Measurements from ENCODE around the gene CHST1.
A peak's percentile ranks its signal among the peaks of the same experiment; 100 is the strongest.

Gene CHST1

DNA sequence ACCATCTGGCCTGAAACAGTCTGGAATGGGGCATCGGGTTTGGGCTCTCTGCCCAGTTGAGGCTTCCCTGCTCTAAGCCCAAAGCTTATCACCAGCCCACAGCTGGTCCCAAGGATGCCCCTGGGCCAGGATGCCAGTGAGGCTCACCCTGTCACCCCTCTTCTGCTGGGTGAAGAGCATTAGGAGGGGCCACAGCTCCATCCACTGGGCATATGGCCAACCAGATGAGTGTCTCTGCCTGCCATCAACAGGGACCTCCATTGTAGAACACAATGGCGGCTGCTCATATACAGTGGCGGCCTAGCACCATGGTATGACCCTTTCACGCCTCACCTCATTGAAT, 5.6 kb downstream of the CHST1 start:
- DNase-seq (ENCODE audit: insufficient read length, low spot score) (no peak), FAIRE-seq (no peak)
- no peak for TF ChIP-seq POLR2A (IDR thresholded peaks at IDR 0.05; ENCODE audit: low read depth, low read length)

GRCh38 chr11:45659031-45659817, 6.2 kb downstream of the CHST1 start:
- FAIRE-seq (no peak), DNase-seq (ENCODE audit: insufficient read length, low spot score) (no peak)
- TF ChIP-seq POLR2A (IDR thresholded peaks at IDR 0.05; ENCODE audit: low read depth, low read length) = no peak

DNA sequence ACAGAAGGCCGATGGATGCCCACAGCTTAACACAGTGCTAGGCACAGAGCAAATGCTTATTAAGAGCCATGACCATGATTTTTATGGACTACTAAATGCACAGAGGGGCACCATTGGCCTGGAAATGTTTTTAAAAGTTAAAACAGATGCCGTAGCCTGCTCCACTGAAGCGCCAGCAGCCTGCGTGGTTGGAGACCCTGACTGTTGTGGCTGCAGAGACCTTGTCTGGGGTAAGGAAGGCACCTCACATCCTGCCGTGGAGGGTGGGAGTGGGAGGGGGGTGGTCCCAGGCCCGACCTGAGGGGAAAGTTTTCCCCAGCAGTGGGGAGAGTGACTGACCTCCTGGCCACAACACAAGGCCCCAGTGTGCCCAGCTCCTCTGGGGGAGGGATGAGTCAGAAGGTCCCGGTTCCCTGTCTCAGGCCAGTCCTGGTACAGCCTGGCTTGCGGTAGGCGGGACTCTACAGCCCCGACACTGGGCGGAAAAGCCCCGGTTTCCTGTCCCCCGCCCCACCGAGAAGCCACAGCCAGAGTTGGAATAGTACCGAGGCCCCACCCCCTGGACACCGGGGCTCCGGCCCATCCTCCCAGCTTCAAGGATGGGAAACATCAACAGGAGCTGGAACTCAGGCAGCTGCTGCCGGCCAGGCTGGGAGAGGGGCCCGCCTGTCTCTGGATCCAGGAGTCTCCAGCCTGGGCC, 7.0 kb downstream of the CHST1 start:
- DNase-seq (ENCODE audit: insufficient read length, low spot score) (peak; percentile 88), FAIRE-seq (no peak)
- no peak for TF ChIP-seq POLR2A (IDR thresholded peaks at IDR 0.05; ENCODE audit: low read depth, low read length)

- FAIRE-seq (no peak), DNase-seq (ENCODE audit: insufficient read length, low spot score) (no peak)
These were observed 7.7 kb downstream of the CHST1 start for GRCh38 chr11:45657496-45658260.

GRCh38 chr11:45655831-45656230, 9.6 kb downstream of the CHST1 start:
- no peak for TF ChIP-seq POLR2A (IDR thresholded peaks at IDR 0.05; ENCODE audit: low read depth, low read length)
- FAIRE-seq = no peak

More at GRCh38 chr11:45657496-45658260, 7.7 kb downstream of the CHST1 start:
- no peak for TF ChIP-seq POLR2A (IDR thresholded peaks at IDR 0.05; ENCODE audit: low read depth, low read length)

DNA sequence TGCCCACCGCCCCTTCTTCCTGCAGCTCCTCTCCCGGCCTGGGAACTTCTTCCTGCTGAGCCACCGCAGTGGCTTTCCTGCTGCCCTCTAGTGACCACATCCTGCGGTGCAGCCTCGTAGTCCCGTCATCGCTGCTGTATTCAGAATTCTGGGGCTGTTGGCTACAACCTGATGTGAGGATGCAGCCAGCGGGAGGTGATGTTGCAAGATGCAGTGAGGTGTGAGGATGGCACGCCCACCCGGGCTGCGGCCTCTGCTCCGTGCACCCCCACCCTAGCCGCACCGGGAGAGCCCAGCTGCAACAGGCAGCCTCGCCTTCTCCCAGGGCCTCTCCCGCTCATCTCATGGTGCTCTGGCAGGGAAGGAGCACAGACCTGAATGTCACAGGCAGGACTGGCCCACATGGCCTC, 10.1 kb downstream of the CHST1 start:
- TF ChIP-seq POLR2A (IDR thresholded peaks at IDR 0.05; ENCODE audit: low read depth, low read length) = no peak
- FAIRE-seq = no peak
- peak; percentile 94 for DNase-seq (ENCODE audit: insufficient read length, low spot score)

More at GRCh38 chr11:45655831-45656230, 9.6 kb downstream of the CHST1 start:
- no peak for DNase-seq (ENCODE audit: insufficient read length, low spot score)

- DNase-seq (ENCODE audit: insufficient read length, low spot score) (no peak), FAIRE-seq (no peak)
- TF ChIP-seq POLR2A (IDR thresholded peaks at IDR 0.05; ENCODE audit: low read depth, low read length) = no peak
These were observed 10.5 kb downstream of the CHST1 start for GRCh38 chr11:45655012-45655283.

- FAIRE-seq (no peak), DNase-seq (ENCODE audit: insufficient read length, low spot score) (no peak)
- no peak for TF ChIP-seq POLR2A (IDR thresholded peaks at IDR 0.05; ENCODE audit: low read depth, low read length)
These were observed 11.0 kb downstream of the CHST1 start for GRCh38 chr11:45654231-45655011.

DNA sequence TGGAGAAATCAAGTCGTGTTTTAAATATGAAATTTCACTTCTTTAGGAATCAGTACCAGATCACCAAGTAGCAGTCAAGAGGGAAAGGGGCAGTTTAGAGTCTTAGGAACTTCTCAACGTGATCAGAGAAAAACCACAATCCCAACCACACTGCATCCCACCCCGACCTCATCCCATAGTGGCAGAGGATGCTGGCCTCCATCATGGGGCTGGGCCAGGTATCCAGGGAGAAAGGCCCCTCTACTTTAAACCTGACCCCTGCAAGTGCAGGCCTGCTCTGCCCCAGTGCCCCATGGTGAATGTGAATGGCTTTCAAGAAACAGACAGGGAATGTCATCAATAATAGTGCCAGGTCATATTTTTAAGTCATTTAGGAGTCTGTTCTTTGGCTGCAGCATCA, 12.1 kb downstream of the CHST1 start:
- no peak for DNase-seq (ENCODE audit: insufficient read length, low spot score)

GRCh38 chr11:45652781-45653180, 12.6 kb downstream of the CHST1 start:
- DNase-seq (ENCODE audit: insufficient read length, low spot score) = no peak
- no peak for FAIRE-seq
- no peak for TF ChIP-seq POLR2A (IDR thresholded peaks at IDR 0.05; ENCODE audit: low read depth, low read length)

More for the DNA sequence above, 12.1 kb downstream of the CHST1 start:
- no peak for TF ChIP-seq POLR2A (IDR thresholded peaks at IDR 0.05; ENCODE audit: low read depth, low read length)
- FAIRE-seq = no peak

- no peak for FAIRE-seq
- TF ChIP-seq POLR2A (IDR thresholded peaks at IDR 0.05; ENCODE audit: low read depth, low read length) = no peak
These were observed 13.3 kb downstream of the CHST1 start for GRCh38 chr11:45651841-45652749.

GRCh38 chr11:45651156-45651555, 14.3 kb downstream of the CHST1 start:
- no peak for TF ChIP-seq POLR2A (IDR thresholded peaks at IDR 0.05; ENCODE audit: low read depth, low read length)
- no peak for DNase-seq (ENCODE audit: insufficient read length, low spot score)
- FAIRE-seq = no peak

More at GRCh38 chr11:45651841-45652749, 13.3 kb downstream of the CHST1 start:
- DNase-seq (ENCODE audit: insufficient read length, low spot score) = no peak

Measured in H54 (cell line).